Measurements from ENCODE around the gene CARD11. TPM values are rescaled to one million over a fixed set of nuclear protein-coding genes. Genes with fewer than 3 reads are reported as not detected.

Gene CARD11
- polyA plus RNA-seq, 1 donor from 2014 or later = not detected

- TF ChIP-seq POLR2AphosphoS5 (IDR thresholded peaks at IDR 0.05) (no peak), RAD21 (conservative IDR thresholded peaks at IDR 0.05) (no peak)
Observed at GRCh38 chr7:2928256-2928612, 115.4 kb downstream of the CARD11 start (continued).

- H2AFZ ChIP-seq (ENCODE audit: low read depth, low read length) = no peak overlapping the region
- TF ChIP-seq TAF1 (IDR thresholded peaks at IDR 0.05; ENCODE audit: low read depth) (no peak), REST (IDR thresholded peaks at IDR 0.05; ENCODE audit: borderline replicate concordance) (no peak), EZH2 (IDR thresholded peaks at IDR 0.05; ENCODE audit: borderline replicate concordance, insufficient read depth, low read length, poor library complexity, severe bottlenecking) (no peak), SMC3 (conservative IDR thresholded peaks at IDR 0.05; ENCODE audit: poor library complexity) (no peak), CTCF (IDR thresholded peaks at IDR 0.05; ENCODE audit: poor library complexity, severe bottlenecking) (no peak)
Observed at GRCh38 chr7:2927592-2927991, 116.1 kb downstream of the CARD11 start.

GRCh38 chr7:2926896-2927405 lies 116.7 kb downstream of the CARD11 start:
- Histone ChIP-seq H3K9me3 (ENCODE audit: low read length) (no peaks in the 10 kb centered on the region), H4K20me1 (ENCODE audit: insufficient read depth) (no peaks in the 10 kb centered on the region), H2AFZ (ENCODE audit: low read depth, low read length) (no peak overlapping the region), H3F3A (ENCODE audit: insufficient read depth, low read length, poor library complexity, severe bottlenecking) (no peaks in the 10 kb centered on the region), H3K9me2 (ENCODE audit: insufficient read depth, low read length) (no peaks in the 10 kb centered on the region), H3K9ac (ENCODE audit: low read length) (no peak overlapping the region), H3K27me3 (ENCODE audit: insufficient read depth, low read depth, low read length) (no peaks in the 10 kb centered on the region), H3K4me2 (ENCODE audit: low read length) (no peak overlapping the region), H3K79me2 (replicated peaks; ENCODE audit: insufficient read depth, low read length) (no peaks in the 10 kb centered on the region), H3K4me3 (ENCODE audit: low read length) (no peak overlapping the region), H3K27ac (ENCODE audit: low read length) (no peak overlapping the region), H3K36me3 (ENCODE audit: insufficient read depth, low read length) (no peaks in the 10 kb centered on the region)
- no peak for TF ChIP-seq EP300 (conservative IDR thresholded peaks at IDR 0.05; ENCODE audit: poor library complexity, severe bottlenecking)
- TF ChIP-seq EZH2 (IDR thresholded peaks at IDR 0.05; ENCODE audit: borderline replicate concordance, insufficient read depth, low read length, poor library complexity, severe bottlenecking) = no peak
- TF ChIP-seq CTCF (IDR thresholded peaks at IDR 0.05; ENCODE audit: poor library complexity, severe bottlenecking) = no peak
- no peak for TF ChIP-seq RAD21 (conservative IDR thresholded peaks at IDR 0.05)
- TF ChIP-seq POLR2AphosphoS5 (IDR thresholded peaks at IDR 0.05) = no peak
- TF ChIP-seq MXI1 (conservative IDR thresholded peaks at IDR 0.05; ENCODE audit: poor library complexity, severe bottlenecking) = no peak
- TF ChIP-seq REST (IDR thresholded peaks at IDR 0.05; ENCODE audit: borderline replicate concordance) = no peak
- no peak for TF ChIP-seq TAF1 (IDR thresholded peaks at IDR 0.05; ENCODE audit: low read depth)
- no peak for TF ChIP-seq SMC3 (conservative IDR thresholded peaks at IDR 0.05; ENCODE audit: poor library complexity)

More at GRCh38 chr7:2927592-2927991, 116.1 kb downstream of the CARD11 start:
- no peaks in the 10 kb centered on the region for H3K79me2 ChIP-seq (replicated peaks; ENCODE audit: insufficient read depth, low read length)
- no peaks in the 10 kb centered on the region for H3K36me3 ChIP-seq (ENCODE audit: insufficient read depth, low read length)
- no peaks in the 10 kb centered on the region for H3K9me3 ChIP-seq (ENCODE audit: low read length)
- no peaks in the 10 kb centered on the region for H3K27me3 ChIP-seq (ENCODE audit: insufficient read depth, low read depth, low read length)
- H3K9ac ChIP-seq (ENCODE audit: low read length) = no peak overlapping the region
- H4K20me1 ChIP-seq (ENCODE audit: insufficient read depth) = no peaks in the 10 kb centered on the region
- no peaks in the 10 kb centered on the region for H3F3A ChIP-seq (ENCODE audit: insufficient read depth, low read length, poor library complexity, severe bottlenecking)
- no peak overlapping the region for H3K4me2 ChIP-seq (ENCODE audit: low read length)
- no peak overlapping the region for H3K27ac ChIP-seq (ENCODE audit: low read length)
- H3K4me3 ChIP-seq (ENCODE audit: low read length) = no peak overlapping the region
- no peaks in the 10 kb centered on the region for H3K9me2 ChIP-seq (ENCODE audit: insufficient read depth, low read length)
